HG02943 (cell line): ENCODE data around the gene HCRTR1.
"Not testable (repeated sequence)": the region's sequence is repeated elsewhere in the genome, so short reads cannot be mapped to it uniquely, and the experiment has no call there.

ENCODE experiments used
- ATAC-seq: cut with Tn5 transposase; IDR thresholded peaks from one replicate; pipeline ENCODE4 v1.9.1; 2021; ENCODE audit warnings: mild to moderate bottlenecking, low read depth, moderate library complexity; ENCODE audit not compliant: unreplicated experiment

The HCRTR1 gene

GRCh38 chr1:31580891-31581603, 36.4 kb upstream of the HCRTR1 start:
- no peak for ATAC-seq

GRCh38 chr1:31581821-31582810, 35.4 kb upstream of the HCRTR1 start:
- ATAC-seq = no peak

- no peak for ATAC-seq
These were observed 34.2 kb upstream of the HCRTR1 start for GRCh38 chr1:31583082-31583994.

- ATAC-seq = no peak
These were observed 33.3 kb upstream of the HCRTR1 start for GRCh38 chr1:31583995-31584868.

- ATAC-seq = no peak
These were observed 32.4 kb upstream of the HCRTR1 start for GRCh38 chr1:31584869-31585735.

- no peak for ATAC-seq
These were observed 31.6 kb upstream of the HCRTR1 start for GRCh38 chr1:31585736-31586365.

- ATAC-seq = no peak
These were observed 30.8 kb upstream of the HCRTR1 start for GRCh38 chr1:31586376-31587327.

GRCh38 chr1:31587328-31587699, 30.2 kb upstream of the HCRTR1 start:
- not testable (repeated sequence) for ATAC-seq

GRCh38 chr1:31587720-31588423, 29.6 kb upstream of the HCRTR1 start:
- no peak for ATAC-seq

GRCh38 chr1:31588751-31589515, 28.6 kb upstream of the HCRTR1 start:
- ATAC-seq = no peak

- no peak for ATAC-seq
These were observed 25.9 kb upstream of the HCRTR1 start for GRCh38 chr1:31591425-31592093.

GRCh38 chr1:31592132-31592531, 25.4 kb upstream of the HCRTR1 start:
- no peak for ATAC-seq

- no peak for ATAC-seq
These were observed 24.3 kb upstream of the HCRTR1 start for GRCh38 chr1:31593136-31593665.

GRCh38 chr1:31593770-31594632, 23.5 kb upstream of the HCRTR1 start:
- ATAC-seq = no peak
